GM19467 (cell line): ENCODE measurements around the gene CBLN4.

Experiments
- ATAC-seq: cut with Tn5 transposase; IDR thresholded peaks from one replicate; pipeline ENCODE4 v1.9.1; 2021; ENCODE audit warnings: mild to moderate bottlenecking, moderate library complexity; ENCODE audit not compliant: unreplicated experiment

CBLN4 gene

GRCh38 chr20:55947701-55948100 lies 57.6 kb downstream of the CBLN4 start:
- ATAC-seq, result no peak
